ENCODE data around the gene PKD2. TPM values are rescaled to one million over a fixed set of nuclear protein-coding genes. Genes with fewer than 3 reads are reported as not detected.
"Not testable (repeated sequence)": the region's sequence is repeated elsewhere in the genome, so short reads cannot be mapped to it uniquely, and the experiment has no call there.

The PKD2 gene
- total RNA-seq, 1 experiment from 2014 or later, result 29.1 TPM

- DNase-seq (ENCODE audit: low read depth), result not testable (repeated sequence)
Measured at GRCh38 chr4:88025868-88026661, 18.6 kb downstream of the PKD2 start.

- DNase-seq (ENCODE audit: low read depth), result peak; percentile 93
Measured at GRCh38 chr4:88027611-88028608, 20.5 kb downstream of the PKD2 start.

GRCh38 chr4:88028946-88029345, 21.5 kb downstream of the PKD2 start:
- DNase-seq (ENCODE audit: low read depth), result no peak

DNA sequence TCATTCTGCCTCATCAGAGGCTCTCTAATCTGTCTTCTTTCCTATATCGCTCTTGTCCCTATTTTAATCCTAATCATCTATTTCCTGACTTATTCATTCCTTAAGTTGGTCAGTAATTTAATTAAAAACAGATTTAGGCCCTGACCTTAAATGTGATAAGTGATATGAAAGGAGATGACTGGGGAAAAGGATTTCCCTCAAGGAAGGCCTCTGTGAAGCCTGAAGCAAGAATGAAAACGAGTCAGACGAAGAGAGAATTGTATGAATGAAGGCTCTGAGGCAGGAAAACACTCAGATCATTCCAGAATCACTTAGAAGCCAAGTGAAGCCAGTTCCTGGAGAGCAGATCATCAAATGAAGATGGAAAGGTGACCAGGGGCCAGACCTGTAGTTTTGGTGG, 22.1 kb downstream of the PKD2 start:
- DNase-seq (ENCODE audit: low read depth), result peak; percentile 45

DNA sequence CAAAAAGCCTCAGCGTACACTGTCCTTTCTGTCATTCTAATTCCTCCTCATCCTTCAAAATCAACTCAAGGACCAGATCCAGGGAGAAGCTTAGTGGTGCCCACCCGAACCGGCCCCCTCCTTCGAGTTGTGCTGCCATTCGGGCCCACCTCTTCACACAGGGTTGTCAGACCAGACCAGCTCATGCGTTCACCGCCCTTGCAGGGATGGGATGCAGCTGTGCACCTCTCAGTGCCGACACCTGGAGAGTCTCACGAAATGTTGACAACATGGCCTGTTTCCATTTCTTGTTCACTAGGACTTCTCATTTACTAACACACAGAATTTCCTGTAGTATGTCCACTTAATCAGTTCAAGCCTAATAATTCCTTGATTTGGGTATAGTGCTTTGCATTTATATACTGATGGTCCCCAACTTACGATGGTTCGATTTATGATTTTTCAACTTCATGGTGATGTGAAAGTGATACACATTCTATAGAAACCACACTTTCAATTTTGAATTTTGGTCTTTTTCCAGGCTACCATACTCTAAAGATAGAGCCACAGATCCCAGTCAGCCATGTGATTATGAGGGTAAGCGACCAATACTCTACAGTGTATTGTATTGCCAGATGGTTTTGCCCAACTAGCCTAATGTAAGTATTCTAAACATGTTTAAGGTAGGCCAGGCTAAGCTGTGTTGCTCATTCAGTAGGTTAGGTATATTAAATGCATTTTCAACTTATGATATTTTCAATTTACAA, 23.3 kb downstream of the PKD2 start:
- DNase-seq (ENCODE audit: low read depth), result no peak

GRCh38 chr4:88033309-88033708, 25.9 kb downstream of the PKD2 start:
- DNase-seq (ENCODE audit: low read depth), result peak; percentile 61

GRCh38 chr4:88035292-88035691, 27.9 kb downstream of the PKD2 start:
- no peak for DNase-seq (ENCODE audit: low read depth)

GRCh38 chr4:88037447-88037846, 30.0 kb downstream of the PKD2 start:
- no peak for DNase-seq (ENCODE audit: low read depth)

DNA sequence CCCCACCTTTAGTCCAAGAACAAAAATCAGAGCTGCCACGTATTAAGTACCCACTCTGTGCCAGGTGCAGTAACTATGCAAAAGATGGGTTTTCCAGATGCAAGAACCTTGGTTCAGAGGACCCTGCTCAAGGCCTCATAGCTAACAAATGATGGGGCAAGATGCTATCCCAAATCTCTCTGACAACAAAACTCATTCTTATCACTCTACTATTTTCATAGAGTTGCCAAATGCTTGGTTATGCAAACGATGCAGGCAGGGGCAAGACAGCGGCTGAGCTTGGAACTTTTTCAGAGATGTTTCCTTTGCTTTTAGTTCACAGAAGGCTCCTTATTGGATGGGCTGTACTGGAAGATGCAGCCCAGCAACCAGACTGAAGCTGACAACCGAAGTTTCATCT, 30.5 kb downstream of the PKD2 start:
- DNase-seq (ENCODE audit: low read depth), result no peak

DNA sequence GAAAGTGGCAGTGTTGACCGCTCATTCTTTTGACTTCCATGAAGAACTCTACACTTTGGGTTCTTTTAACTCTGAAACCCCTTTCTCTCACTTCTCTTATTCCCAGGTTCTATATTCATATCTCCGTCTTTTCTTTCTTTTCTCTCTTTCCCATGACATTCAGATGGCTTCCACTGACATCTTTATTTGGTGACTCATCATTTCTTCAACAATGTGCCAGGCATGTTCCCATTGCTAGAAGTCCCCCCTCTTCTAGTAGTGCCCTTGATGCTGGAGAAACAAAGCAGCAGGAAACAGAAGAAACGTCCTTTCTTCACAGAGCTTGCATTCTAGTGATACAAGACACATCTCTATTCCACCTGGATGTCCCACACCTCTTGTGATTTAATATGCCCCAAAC, 33.3 kb downstream of the PKD2 start:
- peak; percentile 31 for DNase-seq (ENCODE audit: low read depth)

DNA sequence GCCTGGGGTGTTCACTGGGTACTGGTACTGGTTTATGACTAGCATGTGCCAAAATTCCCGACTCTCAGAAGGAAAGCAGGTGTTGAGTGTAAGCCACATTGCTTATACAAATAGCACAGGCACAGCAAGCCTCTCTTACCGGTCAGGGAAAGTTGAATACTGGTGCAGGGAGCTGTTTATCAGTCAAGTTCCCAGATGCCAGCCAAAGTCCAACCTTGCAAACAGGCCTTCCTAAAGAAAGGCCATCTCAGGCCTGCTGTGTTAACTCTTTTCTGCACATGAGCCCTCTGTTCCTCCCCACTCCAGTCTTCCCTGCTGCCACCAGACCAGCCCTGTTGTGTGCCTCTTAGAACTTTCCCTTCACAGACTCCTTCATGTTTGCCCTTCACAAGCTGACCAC, 34.2 kb downstream of the PKD2 start:
- no peak for DNase-seq (ENCODE audit: low read depth)

DNA sequence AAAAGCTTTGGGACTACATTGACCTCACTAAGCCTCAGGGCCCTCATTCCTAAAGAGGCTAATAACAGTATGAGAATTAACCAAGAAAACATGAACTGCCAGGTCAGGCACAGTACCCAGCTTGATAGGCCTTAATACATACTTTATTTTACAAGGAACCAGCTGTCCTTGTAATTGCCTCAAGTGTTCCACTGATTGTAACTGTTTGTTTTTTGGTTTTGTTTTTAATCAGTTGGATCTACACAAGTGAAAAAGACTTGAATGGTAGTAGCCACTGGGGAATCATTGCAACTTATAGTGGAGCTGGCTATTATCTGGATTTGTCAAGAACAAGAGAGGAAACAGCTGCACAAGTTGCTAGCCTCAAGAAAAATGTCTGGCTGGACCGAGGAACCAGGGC, 35.6 kb downstream of the PKD2 start:
- no peak for DNase-seq (ENCODE audit: low read depth)

DNA sequence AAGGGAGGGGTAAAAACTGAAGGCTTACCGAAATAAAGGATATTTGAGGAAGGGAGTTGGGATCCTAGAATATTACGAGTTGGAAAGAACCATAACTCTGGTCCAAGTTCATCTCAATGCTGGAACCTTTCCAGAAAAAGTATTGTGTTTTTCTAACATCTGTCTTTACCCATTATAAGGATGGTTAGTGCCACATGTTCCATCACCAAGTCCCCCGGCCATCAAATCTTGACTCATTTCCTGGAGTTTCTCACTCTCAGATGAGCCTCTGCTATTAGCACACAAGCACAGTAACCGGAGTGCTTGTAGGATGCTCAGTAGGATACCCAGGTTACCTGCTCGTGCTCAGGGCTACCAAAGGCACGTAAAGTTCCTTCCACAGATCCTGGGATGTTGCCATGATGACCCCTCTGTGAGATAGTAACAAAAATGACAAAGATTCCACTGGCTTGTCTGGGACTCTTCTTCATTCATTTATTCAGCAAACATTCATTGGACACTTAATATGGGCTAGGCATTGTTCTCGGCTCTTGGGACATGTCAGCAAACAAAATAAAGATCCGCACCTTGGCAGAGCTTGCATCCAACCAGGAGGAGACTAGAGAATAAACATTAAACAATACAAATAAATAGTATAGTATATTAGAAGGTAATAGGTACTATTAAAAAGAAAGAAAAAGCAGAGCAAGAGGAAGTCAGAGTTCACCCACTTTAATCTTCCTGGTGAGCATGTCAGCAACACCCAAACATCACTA, 36.3 kb downstream of the PKD2 start:
- DNase-seq (ENCODE audit: low read depth), result peak; percentile 44

DNA sequence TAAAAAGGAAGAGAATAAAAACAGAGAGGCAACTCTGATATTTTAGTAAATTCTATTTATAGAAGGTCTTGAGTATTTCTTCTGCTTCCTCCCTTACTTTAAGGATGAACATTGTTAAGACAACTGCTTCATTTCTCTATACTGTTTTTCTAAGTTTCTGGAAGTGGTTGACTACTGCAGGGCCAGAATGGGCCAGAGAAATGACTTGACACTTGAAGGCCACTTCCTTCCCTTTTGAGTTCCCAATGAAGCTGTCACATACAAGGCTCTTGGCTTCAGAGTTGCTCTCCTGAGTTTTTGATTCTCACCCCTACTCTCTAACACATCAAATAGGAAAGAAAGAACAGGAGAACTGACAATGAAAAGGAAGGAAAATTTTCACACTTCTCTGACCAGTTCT, 37.6 kb downstream of the PKD2 start:
- no peak for DNase-seq (ENCODE audit: low read depth)

DNA sequence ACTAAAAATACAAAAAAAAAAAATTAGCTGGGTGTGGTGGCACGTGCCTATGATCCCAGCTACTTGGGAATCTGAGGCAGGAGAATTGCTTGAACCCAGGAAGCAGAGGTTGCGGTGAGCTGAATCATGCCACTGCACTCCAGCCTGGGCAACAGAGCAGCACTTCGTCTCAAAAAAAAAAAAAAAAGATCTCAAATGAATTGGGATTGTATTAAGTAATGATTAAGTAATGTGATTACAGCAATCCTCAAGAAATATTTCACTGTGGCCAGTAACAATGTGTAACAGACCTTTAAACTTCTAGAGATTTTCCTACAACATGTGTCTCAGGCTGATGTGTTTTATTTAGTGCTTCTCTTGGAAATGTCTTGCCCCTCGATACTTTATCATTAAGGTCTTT, 46.8 kb downstream of the PKD2 start:
- DNase-seq (ENCODE audit: low read depth), result no peak

- peak; percentile 39 for DNase-seq (ENCODE audit: low read depth)
Measured at GRCh38 chr4:88054901-88055300, 47.5 kb downstream of the PKD2 start.

- no peak for DNase-seq (ENCODE audit: low read depth)
Measured at GRCh38 chr4:88058295-88058694, 50.9 kb downstream of the PKD2 start.

- no peak for DNase-seq (ENCODE audit: low read depth)
Measured at GRCh38 chr4:88059766-88060165, 52.3 kb downstream of the PKD2 start.

- no peak for DNase-seq (ENCODE audit: low read depth)
Measured at GRCh38 chr4:88060431-88060830, 53.0 kb downstream of the PKD2 start.

DNA sequence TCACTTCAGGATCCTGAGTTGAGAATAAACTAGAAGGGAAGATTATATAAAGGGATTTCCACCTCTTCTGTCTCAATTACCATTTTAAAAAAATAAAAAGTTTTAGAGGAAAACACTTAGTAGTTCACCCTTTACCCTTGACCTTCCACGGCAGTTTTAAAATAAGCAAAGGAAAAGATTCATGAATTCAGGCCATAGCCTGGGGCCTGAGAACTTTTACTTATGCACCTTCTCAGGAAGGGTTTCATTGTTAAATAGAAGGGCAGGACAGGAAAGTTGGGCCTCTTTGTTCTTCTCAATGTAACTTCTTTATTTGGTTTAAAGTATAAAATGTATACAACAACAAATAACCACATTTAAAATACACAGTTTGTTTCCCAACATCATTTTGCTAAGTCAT, 54.9 kb downstream of the PKD2 start:
- DNase-seq (ENCODE audit: low read depth), result no peak

DNA sequence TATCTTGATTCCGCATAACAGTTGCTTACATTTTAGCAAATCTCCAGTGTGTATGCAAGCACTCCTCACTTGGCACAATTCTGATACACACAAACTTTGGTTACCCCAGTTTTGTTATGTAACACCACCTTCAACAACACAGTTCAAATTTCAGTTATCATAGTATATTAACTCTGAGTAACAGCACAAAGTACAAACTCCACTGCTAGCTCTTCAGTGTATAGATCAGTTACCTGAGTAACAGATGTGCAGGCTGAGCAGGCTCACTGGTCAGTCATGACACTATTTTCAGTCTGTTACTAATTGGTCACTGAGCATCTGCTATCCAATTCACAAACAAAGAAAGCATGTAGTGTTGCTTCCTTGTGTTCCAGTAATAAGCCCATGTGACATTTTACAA, 55.4 kb downstream of the PKD2 start:
- DNase-seq (ENCODE audit: low read depth), result no peak
